Activated CD8-positive, alpha-beta T cell treated with anti-CD3 and anti-CD28 coated beads, Interleukin-2, amount 10 ng/mL, durations not matched to agents 7 days and 5 days (primary cell): ENCODE data around the gene PBX3. TPM values are rescaled to one million over a fixed set of nuclear protein-coding genes. Genes with fewer than 3 reads are reported as not detected.

Experiments
- ATAC-seq: fragments of 150-1000 bp; cut with Tn5 transposase; one replicate; pipeline ENCODE4 v1.10.0; 2021; ENCODE audit warnings: moderate library complexity
- CTCF ChIA-PET: fragments of 350-600 bp; sonication (Branson Sonifier 250); formaldehyde crosslinking; loops from one replicate; lab custom pipeline; 2021; ENCODE audit warnings: antibody characterized with exemption; lab: Charles Lee
- POLR2A ChIA-PET: fragments of 350-600 bp; sonication (Branson Sonifier 250); formaldehyde crosslinking; loops from one replicate; lab custom pipeline; 2021; ENCODE audit warnings: antibody characterized with exemption; lab: Charles Lee
- DNase-seq: peaks from one replicate; pipeline ENCODE4 v3.0.0-alpha.2; 2020
- H3K27ac Mint-ChIP-seq: one replicate; pipeline ENCODE4 v1.8.0; 2021; ENCODE audit warnings: mild to moderate bottlenecking, mixed read lengths
- H3K27me3 Mint-ChIP-seq: one replicate; pipeline ENCODE4 v1.8.0; 2021; ENCODE audit warnings: low read depth, mixed read lengths
- H3K36me3 Mint-ChIP-seq: one replicate; pipeline ENCODE4 v1.8.0; 2021; ENCODE audit warnings: low read depth, mixed read lengths
- H3K4me1 Mint-ChIP-seq: one replicate; pipeline ENCODE4 v1.8.0; 2021; ENCODE audit warnings: low read depth, mixed read lengths
- H3K4me3 Mint-ChIP-seq: one replicate; pipeline ENCODE4 v1.8.0; 2021; ENCODE audit warnings: mild to moderate bottlenecking, mixed read lengths
- H3K9me3 Mint-ChIP-seq: one replicate; pipeline ENCODE4 v1.8.0; 2022; ENCODE audit warnings: mixed read lengths; ENCODE audit not compliant: insufficient read depth
- total RNA-seq, 2 experiments: library from RNA; stranded (reverse); gene quantifications; one replicate each; pipeline ENCODE4 v1.2.3, GENCODE V29; 2021

The PBX3 gene
- total RNA-seq, 2 experiments from 2014 or later: 22.0 to 24.4 TPM

GRCh38 chr9:125997196-125997823, 250.1 kb downstream of the PBX3 start:
- Mint-ChIP-seq H3K27ac (no peak overlapping the region), H3K36me3 (no peaks in the 10 kb centered on the region), H3K9me3 (no peaks in the 10 kb centered on the region), H3K4me3 (no peak overlapping the region), H3K27me3 (no peaks in the 10 kb centered on the region), H3K4me1 (no peaks in the 10 kb centered on the region)
- no peak for ATAC-seq
- ChIA-PET POLR2A (interaction anchor here (0.6 kb wide), 1 partner anchor 533 kb away, joined by 3 read pairs; no protein-coding TSS in a partner anchor), CTCF (no interaction called here)
- no peak for DNase-seq

GRCh38 chr9:125998837-125999503, 251.8 kb downstream of the PBX3 start:
- Mint-ChIP-seq H3K36me3 (no peaks in the 10 kb centered on the region), H3K4me1 (no peaks in the 10 kb centered on the region)
- CTCF ChIA-PET: no interaction called here

GRCh38 chr9:125999504-125999881, 252.3 kb downstream of the PBX3 start:
- H3K4me1 Mint-ChIP-seq: no peaks in the 10 kb centered on the region
- no peak overlapping the region for H3K4me3 Mint-ChIP-seq
- H3K27ac Mint-ChIP-seq: no peak overlapping the region
- no peak for ATAC-seq
- H3K9me3 Mint-ChIP-seq: no peaks in the 10 kb centered on the region
- H3K27me3 Mint-ChIP-seq: no peaks in the 10 kb centered on the region
- DNase-seq: no peak
- ChIA-PET POLR2A (no interaction called here), CTCF (no interaction called here)
- no peaks in the 10 kb centered on the region for H3K36me3 Mint-ChIP-seq

More at GRCh38 chr9:125998837-125999503, 251.8 kb downstream of the PBX3 start:
- no peak overlapping the region for H3K4me3 Mint-ChIP-seq
- no peak for ATAC-seq
- H3K27ac Mint-ChIP-seq: no peak overlapping the region
- no peaks in the 10 kb centered on the region for H3K9me3 Mint-ChIP-seq
- POLR2A ChIA-PET: interaction anchor here (0.8 kb wide), 1 partner anchor 575 kb away, joined by 3 read pairs; no protein-coding TSS in a partner anchor
- H3K27me3 Mint-ChIP-seq: no peaks in the 10 kb centered on the region
- DNase-seq: no peak

- CTCF ChIA-PET: no interaction called here
- no peak for ATAC-seq
- H3K27me3 Mint-ChIP-seq: no peaks in the 10 kb centered on the region
- H3K36me3 Mint-ChIP-seq: no peaks in the 10 kb centered on the region
- no peaks in the 10 kb centered on the region for H3K9me3 Mint-ChIP-seq
- no peaks in the 10 kb centered on the region for H3K4me1 Mint-ChIP-seq
- H3K4me3 Mint-ChIP-seq: no peak overlapping the region
- no peak overlapping the region for H3K27ac Mint-ChIP-seq
- POLR2A ChIA-PET: no interaction called here
- no peak for DNase-seq
These were observed 253.1 kb downstream of the PBX3 start for GRCh38 chr9:126000256-126000655.

GRCh38 chr9:126000731-126001580, 253.8 kb downstream of the PBX3 start:
- ATAC-seq (no peak), DNase-seq (no peak)
- Mint-ChIP-seq H3K27ac (no peak overlapping the region), H3K4me1 (no peaks in the 10 kb centered on the region), H3K9me3 (no peaks in the 10 kb centered on the region), H3K27me3 (no peaks in the 10 kb centered on the region), H3K4me3 (no peak overlapping the region), H3K36me3 (no peaks in the 10 kb centered on the region)
- ChIA-PET POLR2A (no interaction called here), CTCF (no interaction called here)

- no peaks in the 10 kb centered on the region for H3K27me3 Mint-ChIP-seq
- no peaks in the 10 kb centered on the region for H3K9me3 Mint-ChIP-seq
- ATAC-seq (no peak), DNase-seq (no peak)
- POLR2A ChIA-PET: no interaction called here
- H3K4me3 Mint-ChIP-seq: no peak overlapping the region
- CTCF ChIA-PET: no interaction called here
- H3K4me1 Mint-ChIP-seq: no peaks in the 10 kb centered on the region
- H3K27ac Mint-ChIP-seq: no peak overlapping the region
- H3K36me3 Mint-ChIP-seq: no peaks in the 10 kb centered on the region
These were observed 254.5 kb downstream of the PBX3 start for GRCh38 chr9:126001581-126002225.

GRCh38 chr9:126002476-126003350, 255.5 kb downstream of the PBX3 start:
- CTCF ChIA-PET: no interaction called here
- no peaks in the 10 kb centered on the region for H3K27me3 Mint-ChIP-seq

GRCh38 chr9:126009047-126009446, 261.9 kb downstream of the PBX3 start:
- DNase-seq: no peak
- no peak overlapping the region for H3K27ac Mint-ChIP-seq
- H3K27me3 Mint-ChIP-seq: no peaks in the 10 kb centered on the region
- no peaks in the 10 kb centered on the region for H3K36me3 Mint-ChIP-seq
- no peak overlapping the region for H3K4me3 Mint-ChIP-seq
- ChIA-PET POLR2A (no interaction called here), CTCF (no interaction called here)
- no peaks in the 10 kb centered on the region for H3K4me1 Mint-ChIP-seq
- H3K9me3 Mint-ChIP-seq: no peaks in the 10 kb centered on the region
- ATAC-seq: no peak

More at GRCh38 chr9:126002476-126003350, 255.5 kb downstream of the PBX3 start:
- Mint-ChIP-seq H3K4me1 (no peaks in the 10 kb centered on the region), H3K9me3 (no peaks in the 10 kb centered on the region), H3K4me3 (no peak overlapping the region), H3K36me3 (no peaks in the 10 kb centered on the region), H3K27ac (no peak overlapping the region)
- ATAC-seq (no peak), DNase-seq (no peak)
- POLR2A ChIA-PET: no interaction called here

- Mint-ChIP-seq H3K36me3 (no peaks in the 10 kb centered on the region), H3K27ac (no peak overlapping the region), H3K4me3 (no peak overlapping the region), H3K4me1 (no peaks in the 10 kb centered on the region), H3K9me3 (no peaks in the 10 kb centered on the region), H3K27me3 (no peaks in the 10 kb centered on the region)
- no peak for ATAC-seq
- no peak for DNase-seq
- POLR2A ChIA-PET: no interaction called here
- CTCF ChIA-PET: no interaction called here
These were observed 267.6 kb downstream of the PBX3 start for GRCh38 chr9:126014726-126015125.

- no peak overlapping the region for H3K4me3 Mint-ChIP-seq
- DNase-seq (no peak), ATAC-seq (no peak)
- H3K27me3 Mint-ChIP-seq: no peaks in the 10 kb centered on the region
- POLR2A ChIA-PET: no interaction called here
- no peak overlapping the region for H3K27ac Mint-ChIP-seq
- H3K36me3 Mint-ChIP-seq: no peaks in the 10 kb centered on the region
- H3K4me1 Mint-ChIP-seq: no peaks in the 10 kb centered on the region
- H3K9me3 Mint-ChIP-seq: no peaks in the 10 kb centered on the region
- CTCF ChIA-PET: no interaction called here
These were observed 268.3 kb downstream of the PBX3 start for GRCh38 chr9:126015424-126015823.
